HepG2 (cell line): ENCODE data around the gene IL17RA.

Experiments
- ELF4 ChIP-seq: sonication (generic); formaldehyde crosslinking; IDR thresholded peaks from 2 replicates; pipeline ENCODE4 v1.5.0; 2020; ENCODE audit warnings: missing genetic modification reagents, mild to moderate bottlenecking, moderate library complexity, borderline replicate concordance
- TRIM24 ChIP-seq: sonication (generic); formaldehyde crosslinking; IDR thresholded peaks from 2 replicates; pipeline ENCODE4 v1.8.0; 2022; ENCODE audit warnings: mild to moderate bottlenecking, missing genetic modification reagents
- TF ChIP-seq, protein P1 (sequence below), 2 experiments: IDR thresholded peaks; 2 replicates each; pipeline ENCODE4 v1.6.1; 2011 to 2012; ENCODE audit warnings: low read length in 2 of 2, borderline replicate concordance in 1 of 2, low read depth in 1 of 2, mild to moderate bottlenecking in 1 of 2, moderate library complexity in 1 of 2

DNA sequence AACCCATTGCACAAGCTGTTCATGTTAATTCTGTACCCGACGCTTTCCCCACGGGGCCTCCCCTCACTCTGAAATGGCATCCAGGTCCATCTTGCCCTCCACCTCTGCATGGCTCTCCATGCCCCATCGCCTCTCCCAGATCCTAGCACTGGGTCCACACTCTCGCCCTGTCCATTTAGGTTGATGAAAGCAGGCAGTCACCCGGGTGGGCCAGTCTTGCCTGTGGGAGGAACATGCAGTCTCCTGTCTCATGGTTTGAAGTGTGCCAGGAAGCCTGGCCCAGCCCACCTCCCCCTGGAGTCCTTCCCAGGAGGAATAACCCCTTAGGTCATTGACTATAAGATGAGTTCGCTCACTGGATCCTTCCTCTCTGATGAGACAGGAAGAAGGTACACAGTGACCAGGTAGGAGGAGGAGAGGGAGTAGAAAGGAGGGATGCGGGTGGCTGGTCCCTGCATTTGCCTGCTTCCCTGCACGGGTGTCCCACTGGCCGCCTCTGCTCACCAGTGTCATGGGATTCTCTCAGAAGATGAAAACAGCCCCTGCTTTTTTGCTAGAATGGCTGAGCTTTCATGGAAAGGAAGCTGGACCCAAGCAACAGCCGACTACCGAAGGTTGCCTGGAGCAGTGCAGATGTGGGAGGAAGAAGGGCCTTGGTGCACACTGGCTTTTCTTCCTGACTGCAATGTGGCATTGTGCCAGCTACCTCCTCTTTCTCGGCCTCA lies 29.5 kb downstream of the IL17RA start:
- no peak for TF ChIP-seq ELF4
- TF ChIP-seq, protein P1, sequence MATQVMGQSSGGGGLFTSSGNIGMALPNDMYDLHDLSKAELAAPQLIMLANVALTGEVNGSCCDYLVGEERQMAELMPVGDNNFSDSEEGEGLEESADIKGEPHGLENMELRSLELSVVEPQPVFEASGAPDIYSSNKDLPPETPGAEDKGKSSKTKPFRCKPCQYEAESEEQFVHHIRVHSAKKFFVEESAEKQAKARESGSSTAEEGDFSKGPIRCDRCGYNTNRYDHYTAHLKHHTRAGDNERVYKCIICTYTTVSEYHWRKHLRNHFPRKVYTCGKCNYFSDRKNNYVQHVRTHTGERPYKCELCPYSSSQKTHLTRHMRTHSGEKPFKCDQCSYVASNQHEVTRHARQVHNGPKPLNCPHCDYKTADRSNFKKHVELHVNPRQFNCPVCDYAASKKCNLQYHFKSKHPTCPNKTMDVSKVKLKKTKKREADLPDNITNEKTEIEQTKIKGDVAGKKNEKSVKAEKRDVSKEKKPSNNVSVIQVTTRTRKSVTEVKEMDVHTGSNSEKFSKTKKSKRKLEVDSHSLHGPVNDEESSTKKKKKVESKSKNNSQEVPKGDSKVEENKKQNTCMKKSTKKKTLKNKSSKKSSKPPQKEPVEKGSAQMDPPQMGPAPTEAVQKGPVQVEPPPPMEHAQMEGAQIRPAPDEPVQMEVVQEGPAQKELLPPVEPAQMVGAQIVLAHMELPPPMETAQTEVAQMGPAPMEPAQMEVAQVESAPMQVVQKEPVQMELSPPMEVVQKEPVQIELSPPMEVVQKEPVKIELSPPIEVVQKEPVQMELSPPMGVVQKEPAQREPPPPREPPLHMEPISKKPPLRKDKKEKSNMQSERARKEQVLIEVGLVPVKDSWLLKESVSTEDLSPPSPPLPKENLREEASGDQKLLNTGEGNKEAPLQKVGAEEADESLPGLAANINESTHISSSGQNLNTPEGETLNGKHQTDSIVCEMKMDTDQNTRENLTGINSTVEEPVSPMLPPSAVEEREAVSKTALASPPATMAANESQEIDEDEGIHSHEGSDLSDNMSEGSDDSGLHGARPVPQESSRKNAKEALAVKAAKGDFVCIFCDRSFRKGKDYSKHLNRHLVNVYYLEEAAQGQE (IDR thresholded peaks at IDR 0.05; ENCODE audit: borderline replicate concordance in 1 of 2, low read depth in 1 of 2, low read length in 2 of 2) = no peak
- no peak for TF ChIP-seq TRIM24 (CRISPR knock-in tag)
